Breast epithelium (tissue), 3 donors: ENCODE results near the gene MRPS2.

Source experiments
- CTCF ChIP-seq, 3 donors: fragments of 450-650 bp; IDR thresholded peaks; one replicate each; pipeline ENCODE4 v1.5.1; 2016 to 2017; ENCODE audit warnings: antibody characterized with exemption in 3 of 3, mild to moderate bottlenecking in 3 of 3, moderate library complexity in 3 of 3
- POLR2A ChIP-seq: fragments of 450-650 bp; IDR thresholded peaks from one replicate; pipeline ENCODE4 v1.6.1; 2016; ENCODE audit warnings: antibody characterized with exemption, mild to moderate bottlenecking, moderate library complexity
- POLR2AphosphoS5 ChIP-seq, 3 donors: sonication (generic); formaldehyde crosslinking; IDR thresholded peaks; one replicate each; pipeline ENCODE4 v1.6.1; 2017; ENCODE audit warnings: antibody characterized with exemption in 3 of 3

DNA sequence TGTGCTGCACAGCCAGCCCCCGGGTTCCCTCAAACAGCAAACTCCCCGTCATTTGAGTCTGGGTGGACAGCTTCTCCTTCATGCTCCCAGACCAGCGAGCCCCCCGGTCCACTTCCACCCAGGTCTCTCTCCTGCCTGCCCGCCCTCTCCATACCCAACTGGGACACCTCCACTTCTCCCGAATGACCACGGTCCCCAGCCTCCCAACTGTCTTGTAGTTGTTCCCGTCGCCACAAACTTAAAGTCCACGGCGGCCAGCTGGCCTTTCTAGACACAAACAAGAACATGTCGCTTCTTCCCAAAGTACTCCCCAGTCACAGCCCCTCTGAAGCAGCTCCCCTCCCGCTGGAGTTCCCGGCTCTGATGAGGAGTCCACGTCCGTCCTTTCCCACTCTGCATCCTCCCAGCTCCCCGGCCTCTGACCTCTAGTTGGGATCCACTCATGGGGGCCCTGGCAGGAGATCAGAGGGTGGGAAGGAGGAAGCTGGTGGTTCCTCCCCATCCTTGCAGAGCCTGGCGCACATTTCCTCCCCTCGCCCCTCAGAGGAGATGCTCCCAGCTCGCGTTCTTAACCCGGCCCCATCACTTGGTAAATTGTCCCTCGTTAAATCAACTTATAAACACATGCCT is 45.0 kb upstream of the MRPS2 start:
- TF ChIP-seq CTCF (IDR thresholded peaks at IDR 0.05) = no peak
- TF ChIP-seq POLR2A = no peak
- TF ChIP-seq POLR2AphosphoS5 (IDR thresholded peaks at IDR 0.05) = no peak
